Measurements from ENCODE around the gene MTMR2.
"Not testable (repeated sequence)": the region's sequence is repeated elsewhere in the genome, so short reads cannot be mapped to it uniquely, and the experiment has no call there.

MTMR2 gene

DNA sequence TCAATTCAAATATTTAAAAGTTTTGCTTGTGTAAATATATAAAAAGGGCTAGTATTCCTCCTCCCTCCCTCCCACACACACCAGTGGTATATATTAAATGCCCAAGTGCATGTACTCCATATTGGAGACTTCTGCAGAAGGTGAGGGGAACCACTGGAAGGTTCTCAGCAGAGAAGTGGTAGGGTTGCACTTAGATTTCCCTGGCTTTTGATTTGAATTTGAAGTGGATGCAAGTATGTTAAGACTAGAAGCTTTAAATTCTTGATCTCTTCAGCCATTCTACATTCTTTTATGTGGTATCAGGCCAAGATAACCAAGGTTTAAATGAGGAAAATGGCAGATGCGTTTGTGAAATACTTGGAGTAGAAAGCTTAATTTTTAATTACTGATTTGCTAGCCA, 90.5 kb downstream of the MTMR2 start:
- TF ChIP-seq, protein P1, sequence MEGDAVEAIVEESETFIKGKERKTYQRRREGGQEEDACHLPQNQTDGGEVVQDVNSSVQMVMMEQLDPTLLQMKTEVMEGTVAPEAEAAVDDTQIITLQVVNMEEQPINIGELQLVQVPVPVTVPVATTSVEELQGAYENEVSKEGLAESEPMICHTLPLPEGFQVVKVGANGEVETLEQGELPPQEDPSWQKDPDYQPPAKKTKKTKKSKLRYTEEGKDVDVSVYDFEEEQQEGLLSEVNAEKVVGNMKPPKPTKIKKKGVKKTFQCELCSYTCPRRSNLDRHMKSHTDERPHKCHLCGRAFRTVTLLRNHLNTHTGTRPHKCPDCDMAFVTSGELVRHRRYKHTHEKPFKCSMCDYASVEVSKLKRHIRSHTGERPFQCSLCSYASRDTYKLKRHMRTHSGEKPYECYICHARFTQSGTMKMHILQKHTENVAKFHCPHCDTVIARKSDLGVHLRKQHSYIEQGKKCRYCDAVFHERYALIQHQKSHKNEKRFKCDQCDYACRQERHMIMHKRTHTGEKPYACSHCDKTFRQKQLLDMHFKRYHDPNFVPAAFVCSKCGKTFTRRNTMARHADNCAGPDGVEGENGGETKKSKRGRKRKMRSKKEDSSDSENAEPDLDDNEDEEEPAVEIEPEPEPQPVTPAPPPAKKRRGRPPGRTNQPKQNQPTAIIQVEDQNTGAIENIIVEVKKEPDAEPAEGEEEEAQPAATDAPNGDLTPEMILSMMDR (IDR thresholded peaks at IDR 0.05; ENCODE audit: low read depth, low read length) = no peak
- no peak for DNase-seq (ENCODE audit: extremely low read depth, low read depth)

DNA sequence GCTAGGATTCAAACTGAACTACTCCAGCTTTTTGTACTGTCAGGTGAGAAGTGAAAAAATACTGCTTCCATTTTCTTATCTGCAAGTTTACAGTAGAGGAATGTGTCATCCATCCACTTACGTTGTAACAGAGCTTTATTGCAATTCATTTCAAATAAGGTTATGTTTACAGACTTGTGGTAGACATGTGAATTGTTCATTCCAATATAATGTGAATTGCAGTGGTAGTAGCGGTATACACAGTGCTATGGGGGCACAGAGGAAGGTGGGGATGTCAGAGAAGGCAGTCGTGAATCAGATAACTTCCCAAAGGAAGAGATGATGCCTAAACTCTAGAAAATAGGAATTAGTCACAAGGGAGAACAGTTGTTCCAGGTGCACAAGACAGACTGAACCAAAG, 91.1 kb downstream of the MTMR2 start:
- DNase-seq (ENCODE audit: extremely low read depth, low read depth) = no peak
- TF ChIP-seq, protein P1 (IDR thresholded peaks at IDR 0.05; ENCODE audit: low read depth, low read length) = no peak

DNA sequence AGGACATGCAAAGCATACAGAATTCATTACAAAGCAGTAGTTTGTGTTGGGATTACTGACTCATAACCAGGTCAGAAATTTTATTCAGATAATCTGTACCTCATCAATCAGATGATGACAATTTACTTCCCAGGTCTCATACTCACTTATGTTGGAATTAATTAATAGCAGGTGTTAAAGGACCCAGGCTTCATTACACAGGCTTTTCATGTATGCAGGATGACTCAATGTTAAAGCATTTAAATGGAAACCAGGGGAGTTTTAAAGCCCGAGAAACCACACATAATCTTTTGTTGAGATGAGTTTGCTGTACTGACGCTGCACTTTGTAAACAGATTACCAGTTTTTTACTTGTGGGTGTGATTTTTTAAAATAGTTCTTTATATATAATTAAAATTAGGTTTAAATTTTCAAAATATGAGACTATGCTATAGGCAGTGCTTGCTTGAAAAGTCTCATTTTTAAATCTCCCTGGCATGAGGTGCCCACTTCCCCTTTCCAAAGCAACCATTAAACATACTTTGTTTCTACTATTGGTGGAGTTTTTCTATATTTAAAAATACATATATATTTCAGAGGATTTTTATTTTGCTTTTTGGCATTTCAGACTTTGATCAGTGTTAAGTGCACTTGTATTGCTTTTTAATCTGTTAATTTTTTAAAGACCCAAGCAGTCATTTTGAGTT, 92.6 kb downstream of the MTMR2 start:
- DNase-seq (ENCODE audit: extremely low read depth, low read depth) = peak; percentile 75
- TF ChIP-seq, protein P1 (IDR thresholded peaks at IDR 0.05; ENCODE audit: low read depth, low read length) = no peak

DNA sequence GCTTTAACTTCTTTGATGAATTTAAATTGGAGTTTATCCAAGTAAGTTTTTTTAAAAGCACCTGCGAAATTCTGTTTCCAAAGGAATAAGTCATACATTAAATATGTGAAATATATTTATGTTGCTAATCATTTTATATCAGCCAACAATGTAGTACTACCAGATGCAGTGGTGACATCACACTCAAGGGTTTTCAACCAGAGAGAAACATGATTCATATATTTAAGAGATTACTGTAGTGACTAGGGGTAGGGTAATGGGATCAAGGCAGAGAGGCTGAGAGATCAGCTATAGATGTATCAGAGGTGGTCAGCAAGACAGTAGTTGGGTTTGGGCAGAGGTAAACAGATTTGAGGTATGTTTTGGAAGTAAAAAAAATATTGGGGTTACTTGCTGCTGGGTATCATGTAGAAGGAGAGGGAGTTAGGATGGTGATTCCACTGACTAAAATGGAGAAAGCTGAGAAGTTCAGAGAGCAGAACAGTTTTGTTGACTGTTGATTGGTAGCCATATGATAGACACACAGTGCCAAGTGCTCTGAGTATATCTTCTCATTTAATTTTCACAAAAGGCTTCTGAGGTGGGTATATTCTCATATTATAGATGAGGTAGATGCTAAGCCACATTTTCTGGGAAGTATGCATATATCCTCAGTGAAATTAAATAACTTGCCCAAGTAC, 94.2 kb downstream of the MTMR2 start:
- no peak for DNase-seq (ENCODE audit: extremely low read depth, low read depth)
- TF ChIP-seq, protein P1 (IDR thresholded peaks at IDR 0.05; ENCODE audit: low read depth, low read length) = no peak

DNA sequence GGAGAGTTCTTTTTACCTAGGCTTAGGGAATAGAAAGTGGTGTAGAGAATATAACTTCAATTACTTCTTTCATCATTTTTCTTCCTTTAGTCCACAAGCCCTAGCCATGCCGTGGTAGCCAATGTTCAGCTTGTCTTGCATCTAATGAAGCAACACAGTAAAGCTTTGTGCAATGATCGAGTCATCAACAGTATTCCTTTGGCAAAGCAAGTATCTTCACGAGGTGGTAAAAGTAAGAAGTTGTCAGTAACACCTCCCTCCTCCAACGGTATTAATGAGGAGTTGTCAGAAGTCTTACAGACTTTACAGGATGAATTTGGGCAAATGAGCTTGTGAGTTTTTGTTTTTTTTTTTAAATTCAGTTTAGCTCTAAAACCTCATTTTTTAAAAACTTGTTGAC, 96.2 kb downstream of the MTMR2 start:
- TF ChIP-seq, protein P1 (IDR thresholded peaks at IDR 0.05; ENCODE audit: low read depth, low read length) = no peak

DNA sequence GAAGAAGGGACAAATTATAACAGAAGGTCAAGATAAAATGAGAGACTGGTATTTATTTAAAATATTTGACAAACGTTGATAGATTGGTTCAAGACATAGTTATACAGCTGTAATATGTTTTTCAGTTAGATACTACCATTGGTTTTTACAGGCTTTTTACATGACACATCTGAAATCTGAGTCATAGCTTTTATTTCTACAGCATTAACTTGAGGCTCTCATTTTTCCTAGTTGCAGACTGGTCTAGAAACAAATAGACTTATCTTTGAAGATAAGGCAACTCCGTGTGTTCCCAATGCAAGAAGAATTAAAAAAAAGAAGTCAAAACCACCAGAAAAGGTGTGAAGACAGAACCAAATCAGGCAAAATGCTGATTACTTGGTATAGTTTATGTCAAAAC, 102.3 kb downstream of the MTMR2 start:
- no peak for DNase-seq (ENCODE audit: extremely low read depth, low read depth)

More for the DNA sequence above, 96.2 kb downstream of the MTMR2 start:
- DNase-seq (ENCODE audit: extremely low read depth, low read depth) = no peak

DNA sequence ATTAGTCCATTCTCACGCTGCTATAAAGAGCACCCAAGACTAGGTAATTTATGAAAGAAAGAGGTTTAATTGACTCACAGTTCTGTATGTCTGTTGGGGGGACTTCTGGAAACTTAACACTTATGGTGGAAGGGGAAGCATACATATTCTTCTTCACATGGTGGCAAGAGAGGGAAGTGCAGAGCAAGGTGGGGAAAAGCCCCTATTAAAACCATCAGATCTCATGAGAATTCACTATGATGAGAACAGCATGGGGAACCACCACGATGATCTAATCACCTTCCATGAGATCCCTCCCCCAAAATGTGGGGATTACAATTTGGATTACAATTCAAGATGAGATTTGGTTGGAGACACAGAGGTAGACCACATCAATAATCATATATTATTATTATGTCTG, 107.9 kb downstream of the MTMR2 start:
- TF ChIP-seq, protein P1 (IDR thresholded peaks at IDR 0.05; ENCODE audit: low read depth, low read length) = no peak
- DNase-seq (ENCODE audit: extremely low read depth, low read depth) = no peak

More for the DNA sequence above, 102.3 kb downstream of the MTMR2 start:
- TF ChIP-seq, protein P1 (IDR thresholded peaks at IDR 0.05; ENCODE audit: low read depth, low read length) = no peak

DNA sequence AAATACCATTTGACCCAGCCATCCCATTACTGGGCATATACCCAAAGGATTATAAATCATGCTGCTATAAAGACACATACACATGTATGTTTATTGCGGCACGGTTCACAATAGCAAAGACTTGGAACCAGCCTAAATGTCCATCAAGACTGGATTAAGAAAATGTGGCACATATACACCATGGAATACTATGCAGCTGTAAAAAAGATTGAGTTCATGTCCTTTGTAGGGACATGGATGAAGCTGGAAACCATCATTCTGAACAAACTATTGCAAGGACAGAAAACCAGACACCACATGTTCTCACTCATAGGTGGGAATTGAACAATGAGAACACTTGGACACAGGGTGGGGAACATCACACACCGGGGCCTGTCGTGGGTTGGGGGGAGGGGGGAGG, 112.9 kb downstream of the MTMR2 start:
- DNase-seq (ENCODE audit: extremely low read depth, low read depth) = not testable (repeated sequence)

DNA sequence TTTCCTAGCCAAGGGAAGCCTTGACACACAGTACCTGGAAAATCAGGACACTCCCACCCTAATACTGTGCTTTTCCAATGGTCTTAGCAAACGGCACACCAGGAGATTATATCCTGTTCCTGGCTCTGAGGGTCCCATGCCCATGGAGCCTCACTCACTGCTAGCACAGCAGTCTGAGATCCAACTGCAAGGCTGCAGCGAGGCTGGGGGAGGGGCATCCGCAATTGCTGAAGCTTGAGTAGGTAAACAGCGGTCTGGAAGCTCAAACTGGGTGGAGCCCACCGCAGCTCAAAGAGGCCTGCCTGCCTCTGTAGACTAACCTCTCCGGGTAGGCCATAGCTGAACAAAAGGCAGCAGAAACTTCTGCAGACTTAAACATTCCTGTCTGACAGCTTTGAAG, 117.4 kb downstream of the MTMR2 start:
- not testable (repeated sequence) for DNase-seq (ENCODE audit: extremely low read depth, low read depth)

All from AG09319 (cell line).